22Rv1 (cell line): ENCODE data around the gene WDR5.

Source experiments
- ZFX ChIP-seq: fragments of 450-650 bp; IDR thresholded peaks from 2 replicates; pipeline ENCODE4 v1.6.1; 2017; ENCODE audit warnings: antibody characterized with exemption, borderline replicate concordance
- TF ChIP-seq, protein P1 (sequence below): fragments of 450-650 bp; IDR thresholded peaks from 2 replicates; pipeline ENCODE4 v1.5.1; 2017; ENCODE audit warnings: mild to moderate bottlenecking

DNA sequence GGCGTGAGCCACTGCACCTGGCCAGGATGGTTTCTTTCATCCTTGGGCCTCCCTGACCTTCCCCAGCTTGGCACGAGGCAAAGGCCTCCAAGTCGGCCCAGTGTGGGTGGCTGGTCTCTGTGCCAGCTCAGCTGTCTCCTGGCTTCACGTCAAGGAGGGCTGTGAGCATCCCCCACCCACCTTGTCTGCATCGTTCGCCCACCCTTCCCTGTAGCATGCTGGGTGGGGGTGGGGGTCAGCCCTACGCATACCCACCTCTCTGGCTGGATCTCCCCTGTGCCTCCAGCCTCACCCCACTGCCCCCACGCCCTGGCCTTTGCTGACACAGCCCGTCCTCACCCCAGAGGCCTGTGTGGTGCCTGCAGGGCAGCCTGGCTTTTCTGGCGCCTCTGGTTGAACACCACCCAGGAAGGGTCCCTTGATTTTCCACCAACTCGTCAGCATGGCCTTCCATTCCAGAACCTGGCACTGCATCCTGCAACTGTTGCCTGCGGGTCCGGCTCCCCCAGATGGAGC, 8.8 kb upstream of the WDR5 start:
- TF ChIP-seq, protein P1, sequence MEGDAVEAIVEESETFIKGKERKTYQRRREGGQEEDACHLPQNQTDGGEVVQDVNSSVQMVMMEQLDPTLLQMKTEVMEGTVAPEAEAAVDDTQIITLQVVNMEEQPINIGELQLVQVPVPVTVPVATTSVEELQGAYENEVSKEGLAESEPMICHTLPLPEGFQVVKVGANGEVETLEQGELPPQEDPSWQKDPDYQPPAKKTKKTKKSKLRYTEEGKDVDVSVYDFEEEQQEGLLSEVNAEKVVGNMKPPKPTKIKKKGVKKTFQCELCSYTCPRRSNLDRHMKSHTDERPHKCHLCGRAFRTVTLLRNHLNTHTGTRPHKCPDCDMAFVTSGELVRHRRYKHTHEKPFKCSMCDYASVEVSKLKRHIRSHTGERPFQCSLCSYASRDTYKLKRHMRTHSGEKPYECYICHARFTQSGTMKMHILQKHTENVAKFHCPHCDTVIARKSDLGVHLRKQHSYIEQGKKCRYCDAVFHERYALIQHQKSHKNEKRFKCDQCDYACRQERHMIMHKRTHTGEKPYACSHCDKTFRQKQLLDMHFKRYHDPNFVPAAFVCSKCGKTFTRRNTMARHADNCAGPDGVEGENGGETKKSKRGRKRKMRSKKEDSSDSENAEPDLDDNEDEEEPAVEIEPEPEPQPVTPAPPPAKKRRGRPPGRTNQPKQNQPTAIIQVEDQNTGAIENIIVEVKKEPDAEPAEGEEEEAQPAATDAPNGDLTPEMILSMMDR: no peak
- no peak for TF ChIP-seq ZFX
